Measurements from ENCODE around the gene LAP3.
"Not testable (repeated sequence)": the region's sequence is repeated elsewhere in the genome, so short reads cannot be mapped to it uniquely, and the experiment has no call there.

Gene LAP3

DNA sequence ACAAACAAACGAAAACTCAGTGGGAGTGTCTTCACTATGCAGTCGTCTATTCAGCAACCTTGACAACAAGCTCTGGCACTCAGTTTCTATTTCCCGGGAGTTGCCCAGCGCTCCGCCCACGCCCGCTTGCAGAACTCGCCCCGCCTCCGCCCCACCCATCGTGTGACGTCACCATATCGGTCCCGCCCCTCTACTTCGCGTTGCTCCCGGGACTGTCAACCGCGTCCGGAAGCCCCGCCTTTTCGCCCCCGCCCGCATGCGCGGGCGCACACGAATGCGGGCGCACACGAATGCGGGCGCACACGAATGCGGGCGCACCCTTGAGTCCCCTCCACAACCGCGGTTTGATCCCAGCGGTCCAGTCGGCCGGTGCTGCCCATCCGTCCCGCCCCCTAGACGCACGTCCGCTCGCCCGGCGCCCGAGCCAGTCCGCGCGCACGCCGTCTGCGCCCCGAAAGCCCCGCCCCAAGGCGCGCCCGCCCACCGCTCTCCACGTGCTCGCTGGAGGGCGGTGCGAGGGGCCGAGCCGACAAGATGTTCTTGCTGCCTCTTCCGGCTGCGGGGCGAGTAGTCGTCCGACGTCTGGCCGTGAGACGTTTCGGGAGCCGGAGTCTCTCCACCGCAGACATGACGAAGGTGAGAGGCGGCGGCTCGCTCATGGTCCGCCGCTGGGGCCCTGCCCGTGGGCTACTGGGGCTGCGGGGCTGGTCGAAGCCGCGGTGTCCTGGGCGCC, at the start of gene LAP3:
LAP3 (plus strand) TSS at position 267 of the 733 bp plus-strand sequence; CDS start at position 535, 268 bp downstream.
- H3K27ac ChIP-seq (ENCODE audit: low read length): no peak within 1 kb of the TSS
- DNase-seq (ENCODE audit: low read depth, low spot score): peak; percentile 68
- no CpG with 5 or more reads among the region's 91 CpGs for WGBS (ENCODE audit: insufficient coverage, insufficient read length)
- H3K9me3 ChIP-seq (ENCODE audit: control insufficient read depth, insufficient read depth, low read length): no peaks in the 10 kb centered on the region
- no peaks in the 10 kb centered on the region for H3K27me3 ChIP-seq (ENCODE audit: control insufficient read depth, insufficient read depth, low read length)
- H3K4me3 ChIP-seq (ENCODE audit: low read length): peak within 1 kb of the TSS; percentile 64; the same call in 1 of the 2 replicates
- no peaks in the 10 kb centered on the region for H3K36me3 ChIP-seq (ENCODE audit: control insufficient read depth, insufficient read depth, low read length)
- peaks cover 3% of the 10 kb centered on the region for H3K4me1 ChIP-seq (ENCODE audit: control insufficient read depth, insufficient read depth, low read length)

DNA sequence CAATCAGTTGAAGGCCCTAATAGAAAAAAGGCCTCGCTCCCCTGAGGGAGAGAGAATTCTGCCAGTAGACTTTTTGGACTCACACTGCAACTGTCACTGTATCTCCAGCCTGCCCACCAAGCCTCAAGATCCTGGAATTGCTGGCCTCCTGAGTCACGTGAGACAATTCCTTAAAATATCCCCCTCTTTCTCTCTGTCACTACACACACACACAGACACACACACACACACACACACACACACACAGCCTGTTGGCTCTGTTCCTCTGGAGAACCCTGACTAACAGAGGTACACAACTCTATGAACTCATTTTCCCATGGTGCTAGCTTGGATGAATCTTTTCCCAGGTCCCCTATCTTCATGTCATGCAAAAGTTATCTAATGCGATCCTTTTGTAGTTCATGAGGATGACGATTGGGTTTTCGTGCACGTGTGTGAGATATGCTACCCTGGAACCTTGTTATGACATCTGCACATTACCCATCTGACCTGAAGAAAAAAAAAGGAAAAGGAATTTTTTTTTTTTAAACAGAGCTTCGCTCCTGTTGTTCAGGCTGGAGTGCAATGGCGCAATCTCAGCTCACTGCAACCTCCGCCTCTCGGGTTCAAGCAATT, 48.3 kb upstream of the LAP3 start:
- no CpG with 5 or more reads among the region's 10 CpGs for WGBS (ENCODE audit: insufficient coverage, insufficient read length)

DNA sequence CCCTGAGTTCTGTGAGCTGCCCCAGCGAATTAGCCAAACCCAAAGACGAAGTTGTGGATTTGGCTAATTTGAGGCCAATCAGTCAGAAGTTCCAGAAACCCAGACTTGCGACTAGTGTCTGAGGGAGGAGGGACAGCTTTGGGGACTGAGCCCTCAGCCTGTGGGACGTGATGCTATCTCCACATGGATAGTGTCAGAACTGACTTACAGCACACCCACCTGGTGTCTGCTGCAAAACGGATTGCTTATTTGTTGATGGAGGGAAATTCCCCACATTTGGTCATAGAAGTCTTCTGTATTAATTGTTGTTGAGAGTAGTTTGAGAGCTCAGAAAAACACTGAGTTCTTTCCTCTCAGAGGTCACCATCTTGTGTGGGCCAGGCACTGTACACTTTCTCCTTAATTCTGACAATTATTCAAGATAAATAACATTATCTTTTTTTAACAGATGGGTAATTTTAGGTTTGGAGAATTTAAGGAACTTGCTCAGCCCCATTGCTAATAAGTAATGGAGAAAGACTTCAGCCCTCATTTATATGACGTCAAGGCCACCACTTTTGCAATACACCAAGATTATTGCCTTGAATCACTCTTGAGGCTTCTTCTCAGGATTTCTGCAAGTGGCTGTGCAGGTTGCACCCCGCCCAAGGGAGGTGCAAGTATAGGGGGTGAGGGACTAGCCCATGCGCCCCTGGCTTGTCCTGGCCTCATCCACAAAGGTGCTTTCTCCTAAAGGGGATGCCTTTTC, 45.3 kb upstream of the LAP3 start:
- WGBS (ENCODE audit: insufficient coverage, insufficient read length): no CpG with 5 or more reads among the region's 8 CpGs
- H3K9me3 ChIP-seq (ENCODE audit: control insufficient read depth, insufficient read depth, low read length): no peaks in the 10 kb centered on the region
- H3K27me3 ChIP-seq (ENCODE audit: control insufficient read depth, insufficient read depth, low read length): no peaks in the 10 kb centered on the region
- no peak overlapping the region for H3K4me3 ChIP-seq (ENCODE audit: low read length)
- H3K36me3 ChIP-seq (ENCODE audit: control insufficient read depth, insufficient read depth, low read length): no peaks in the 10 kb centered on the region
- no peaks in the 10 kb centered on the region for H3K4me1 ChIP-seq (ENCODE audit: control insufficient read depth, insufficient read depth, low read length)
- DNase-seq (ENCODE audit: low read depth, low spot score): no peak
- no peak overlapping the region for H3K27ac ChIP-seq (ENCODE audit: low read length)

More for the DNA sequence above, 48.3 kb upstream of the LAP3 start:
- H3K4me3 ChIP-seq (ENCODE audit: low read length): no peak overlapping the region
- no peaks in the 10 kb centered on the region for H3K27me3 ChIP-seq (ENCODE audit: control insufficient read depth, insufficient read depth, low read length)
- no peaks in the 10 kb centered on the region for H3K9me3 ChIP-seq (ENCODE audit: control insufficient read depth, insufficient read depth, low read length)
- no peaks in the 10 kb centered on the region for H3K36me3 ChIP-seq (ENCODE audit: control insufficient read depth, insufficient read depth, low read length)
- no peak overlapping the region for H3K27ac ChIP-seq (ENCODE audit: low read length)
- DNase-seq (ENCODE audit: low read depth, low spot score): no peak
- no peaks in the 10 kb centered on the region for H3K4me1 ChIP-seq (ENCODE audit: control insufficient read depth, insufficient read depth, low read length)

DNA sequence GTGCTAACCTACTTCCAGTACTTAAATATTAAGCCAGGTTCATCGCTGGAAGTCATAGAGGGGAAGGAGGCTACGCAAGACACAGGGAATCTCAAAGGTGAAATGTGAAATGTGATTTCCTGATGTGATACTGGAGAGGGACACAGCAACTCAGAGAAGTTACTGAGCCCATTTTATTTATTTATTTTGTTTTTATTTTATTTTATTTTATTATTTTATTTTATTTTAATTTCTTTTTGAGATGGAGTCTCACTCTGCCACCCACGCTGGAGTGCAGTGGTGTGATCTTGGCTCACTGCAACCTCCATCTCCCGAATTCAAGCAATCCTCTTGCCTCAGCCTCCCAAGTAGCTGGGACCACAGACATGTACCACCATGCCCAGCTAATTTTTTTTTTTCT, 42.3 kb upstream of the LAP3 start:
- H3K27me3 ChIP-seq (ENCODE audit: control insufficient read depth, insufficient read depth, low read length): no peaks in the 10 kb centered on the region
- H3K4me1 ChIP-seq (ENCODE audit: control insufficient read depth, insufficient read depth, low read length): no peaks in the 10 kb centered on the region
- no peaks in the 10 kb centered on the region for H3K36me3 ChIP-seq (ENCODE audit: control insufficient read depth, insufficient read depth, low read length)
- H3K4me3 ChIP-seq (ENCODE audit: low read length): no peak overlapping the region
- whole genome bisulfite sequencing (ENCODE audit: insufficient coverage, insufficient read length): no CpG with 5 or more reads among the region's 4 CpGs
- no peaks in the 10 kb centered on the region for H3K9me3 ChIP-seq (ENCODE audit: control insufficient read depth, insufficient read depth, low read length)
- no peak overlapping the region for H3K27ac ChIP-seq (ENCODE audit: low read length)
- no peak for DNase-seq (ENCODE audit: low read depth, low spot score)

DNA sequence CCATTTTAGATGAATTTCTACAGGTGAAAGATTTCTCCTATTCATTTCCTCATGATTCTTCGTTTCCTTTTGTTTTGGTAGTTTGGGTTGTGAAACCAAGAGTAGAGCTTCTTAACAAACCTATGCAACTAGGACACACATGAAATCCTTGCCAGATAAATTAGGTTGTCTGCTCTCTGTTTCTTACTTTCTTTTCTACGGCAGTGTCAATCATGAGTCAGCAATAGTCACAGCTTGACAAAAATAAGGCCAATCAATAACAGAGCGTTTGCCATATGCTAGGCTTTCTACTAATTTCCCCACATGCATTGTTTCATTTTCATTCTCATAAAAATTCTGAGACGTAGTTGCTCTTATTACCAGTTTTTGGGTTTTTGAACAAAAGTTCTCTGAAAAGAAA, 41.8 kb upstream of the LAP3 start:
- no peaks in the 10 kb centered on the region for H3K9me3 ChIP-seq (ENCODE audit: control insufficient read depth, insufficient read depth, low read length)
- H3K27ac ChIP-seq (ENCODE audit: low read length): no peak overlapping the region
- no peak for DNase-seq (ENCODE audit: low read depth, low spot score)
- H3K4me1 ChIP-seq (ENCODE audit: control insufficient read depth, insufficient read depth, low read length): no peaks in the 10 kb centered on the region
- H3K27me3 ChIP-seq (ENCODE audit: control insufficient read depth, insufficient read depth, low read length): no peaks in the 10 kb centered on the region
- no peaks in the 10 kb centered on the region for H3K36me3 ChIP-seq (ENCODE audit: control insufficient read depth, insufficient read depth, low read length)
- no CpG with 5 or more reads among the region's 4 CpGs for WGBS (ENCODE audit: insufficient coverage, insufficient read length)
- H3K4me3 ChIP-seq (ENCODE audit: low read length): no peak overlapping the region

DNA sequence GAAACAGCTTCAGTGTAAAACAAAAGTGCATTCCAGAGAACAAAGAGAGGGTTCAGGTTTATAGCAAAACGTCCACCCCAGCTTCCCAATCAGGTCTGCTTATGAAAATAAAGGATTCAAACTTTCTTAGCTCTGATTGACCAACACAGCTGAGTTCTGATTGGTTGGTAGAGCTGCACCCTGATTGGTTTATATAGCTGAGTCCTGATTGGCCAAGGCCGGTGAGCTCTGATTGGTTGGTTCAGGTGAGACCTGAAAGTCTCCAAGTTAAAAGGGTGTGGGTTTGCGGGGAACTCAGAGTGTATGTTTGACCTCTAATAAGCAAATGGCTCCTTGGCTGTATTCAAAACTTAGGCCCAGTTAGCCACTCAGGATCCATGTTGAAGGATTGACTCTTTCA, 41.1 kb upstream of the LAP3 start:
- H3K4me1 ChIP-seq (ENCODE audit: control insufficient read depth, insufficient read depth, low read length): no peaks in the 10 kb centered on the region
- H3K9me3 ChIP-seq (ENCODE audit: control insufficient read depth, insufficient read depth, low read length): no peaks in the 10 kb centered on the region
- WGBS (ENCODE audit: insufficient coverage, insufficient read length): no CpG with 5 or more reads among the region's 3 CpGs
- no peak overlapping the region for H3K27ac ChIP-seq (ENCODE audit: low read length)
- no peak for DNase-seq (ENCODE audit: low read depth, low spot score)
- no peaks in the 10 kb centered on the region for H3K36me3 ChIP-seq (ENCODE audit: control insufficient read depth, insufficient read depth, low read length)
- no peaks in the 10 kb centered on the region for H3K27me3 ChIP-seq (ENCODE audit: control insufficient read depth, insufficient read depth, low read length)
- H3K4me3 ChIP-seq (ENCODE audit: low read length): no peak overlapping the region

DNA sequence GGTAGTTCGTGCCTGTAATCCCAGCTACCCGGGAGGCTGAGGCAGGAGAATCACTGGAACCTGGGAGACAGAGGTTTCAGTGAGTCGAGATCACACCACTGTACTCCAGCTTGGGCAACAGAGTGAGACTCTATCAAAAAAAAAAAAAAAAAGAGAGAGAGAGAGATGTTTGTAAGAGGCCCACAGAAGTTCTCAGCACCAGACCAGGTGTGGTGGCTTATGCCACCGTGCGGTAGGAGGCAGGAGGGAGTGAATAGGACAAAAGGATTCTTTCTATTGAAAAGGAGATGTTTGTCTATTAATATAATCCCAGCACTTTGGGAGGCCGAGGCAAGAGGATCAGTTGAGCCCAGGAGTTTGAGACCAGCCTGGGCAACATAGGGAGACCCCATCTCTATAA, 39.9 kb upstream of the LAP3 start:
- not testable (repeated sequence) for H3K27ac ChIP-seq (ENCODE audit: low read length); H3K4me3 ChIP-seq (ENCODE audit: low read length); H3K4me1 ChIP-seq (ENCODE audit: control insufficient read depth, insufficient read depth, low read length); H3K9me3 ChIP-seq (ENCODE audit: control insufficient read depth, insufficient read depth, low read length); H3K27me3 ChIP-seq (ENCODE audit: control insufficient read depth, insufficient read depth, low read length); H3K36me3 ChIP-seq (ENCODE audit: control insufficient read depth, insufficient read depth, low read length); DNase-seq (ENCODE audit: low read depth, low spot score)
- no CpG with 5 or more reads among the region's 6 CpGs for WGBS (ENCODE audit: insufficient coverage, insufficient read length)

DNA sequence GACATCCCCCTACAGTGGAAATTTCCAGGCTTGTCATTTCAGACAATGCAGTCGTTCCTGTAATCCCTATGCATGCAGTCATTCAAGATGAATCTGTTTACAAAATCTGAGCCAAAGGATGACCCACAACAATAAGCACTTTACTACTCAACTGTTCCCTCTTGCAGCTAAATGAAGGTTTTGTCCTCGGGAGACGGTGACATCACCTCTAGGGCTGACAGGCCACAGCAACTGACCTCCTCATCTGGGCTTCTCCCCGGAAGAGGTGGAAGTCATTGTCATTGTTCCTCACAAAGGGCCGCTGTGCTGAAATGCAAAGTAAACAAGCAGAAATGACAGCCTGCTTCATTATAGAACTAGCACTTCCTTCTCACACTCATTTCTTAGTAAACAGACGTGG, 32.8 kb upstream of the LAP3 start:
- H3K4me3 ChIP-seq (ENCODE audit: low read length): no peak overlapping the region
- no peak for DNase-seq (ENCODE audit: low read depth, low spot score)
- no peaks in the 10 kb centered on the region for H3K27me3 ChIP-seq (ENCODE audit: control insufficient read depth, insufficient read depth, low read length)
- WGBS (ENCODE audit: insufficient coverage, insufficient read length): no CpG with 5 or more reads among the region's 6 CpGs
- peaks cover 2% of the 10 kb centered on the region; the same call in 1 of the 2 replicates for H3K4me1 ChIP-seq (ENCODE audit: control insufficient read depth, insufficient read depth, low read length)
- no peaks in the 10 kb centered on the region for H3K36me3 ChIP-seq (ENCODE audit: control insufficient read depth, insufficient read depth, low read length)
- no peak overlapping the region for H3K27ac ChIP-seq (ENCODE audit: low read length)
- no peaks in the 10 kb centered on the region for H3K9me3 ChIP-seq (ENCODE audit: control insufficient read depth, insufficient read depth, low read length)

DNA sequence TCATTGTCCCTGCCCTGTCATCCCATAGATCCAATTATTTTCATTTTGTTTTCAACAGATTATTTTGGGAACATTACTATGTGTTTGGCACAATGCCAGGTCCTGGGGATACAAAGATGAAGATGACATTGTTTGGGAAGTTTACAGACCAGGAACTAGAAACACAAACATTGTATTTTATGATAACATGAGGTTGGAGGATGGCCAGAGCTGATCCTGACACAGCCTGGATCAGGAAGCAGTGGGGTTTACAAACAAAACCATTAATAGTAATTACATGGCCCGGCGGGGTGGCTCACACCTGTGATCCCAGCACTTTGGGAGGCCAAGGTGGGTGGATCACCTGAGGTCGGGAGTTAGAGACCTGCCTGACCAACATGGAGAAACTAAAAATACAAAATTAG, 32.2 kb upstream of the LAP3 start:
- DNase-seq (ENCODE audit: low read depth, low spot score): no peak
- Histone ChIP-seq H3K36me3 (ENCODE audit: control insufficient read depth, insufficient read depth, low read length) (no peaks in the 10 kb centered on the region), H3K4me3 (ENCODE audit: low read length) (no peak overlapping the region), H3K27ac (ENCODE audit: low read length) (no peak overlapping the region), H3K4me1 (ENCODE audit: control insufficient read depth, insufficient read depth, low read length) (peaks cover 2% of the 10 kb centered on the region; the same call in 1 of the 2 replicates), H3K9me3 (ENCODE audit: control insufficient read depth, insufficient read depth, low read length) (no peaks in the 10 kb centered on the region), H3K27me3 (ENCODE audit: control insufficient read depth, insufficient read depth, low read length) (no peaks in the 10 kb centered on the region)
- no CpG with 5 or more reads among the region's 3 CpGs for WGBS (ENCODE audit: insufficient coverage, insufficient read length)

DNA sequence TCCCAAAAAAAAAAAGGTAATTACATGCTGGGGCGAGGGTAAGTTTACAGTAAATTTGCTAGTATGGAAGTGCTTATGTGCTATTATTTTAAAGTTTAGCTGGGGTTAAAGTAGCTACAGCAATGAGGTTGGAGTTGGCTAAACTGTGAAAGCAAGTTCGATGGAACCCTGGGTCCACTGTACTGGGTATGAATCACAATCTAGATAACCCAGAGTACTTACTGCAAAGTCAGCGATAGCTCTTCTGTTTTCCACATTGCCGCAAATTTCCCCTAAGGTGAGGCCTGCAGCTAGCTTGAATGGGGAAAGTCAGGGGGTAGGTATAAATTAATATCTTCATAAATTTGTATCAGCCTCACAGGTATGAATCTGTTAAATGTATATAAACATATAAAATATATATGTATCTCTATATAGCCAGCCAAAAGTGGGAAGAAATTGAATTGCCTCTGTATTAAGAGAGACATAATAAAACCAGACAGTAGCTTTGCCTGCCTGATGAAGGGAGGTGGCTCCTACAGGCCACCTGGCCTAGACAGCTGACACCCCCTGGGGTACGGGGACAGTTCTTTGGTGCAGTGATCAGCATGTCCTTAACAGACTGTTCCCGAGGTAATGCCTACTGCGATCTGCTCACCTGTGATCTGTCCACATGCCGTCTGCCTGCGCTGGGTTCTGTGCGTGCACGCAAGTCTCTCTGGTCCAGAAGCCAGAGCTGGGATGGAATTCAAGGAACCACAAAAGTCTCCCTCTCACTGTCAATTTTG, 31.4 kb upstream of the LAP3 start:
- WGBS (ENCODE audit: insufficient coverage, insufficient read length): no CpG with 5 or more reads among the region's 11 CpGs
- Histone ChIP-seq H3K36me3 (ENCODE audit: control insufficient read depth, insufficient read depth, low read length) (no peaks in the 10 kb centered on the region), H3K27me3 (ENCODE audit: control insufficient read depth, insufficient read depth, low read length) (no peaks in the 10 kb centered on the region), H3K9me3 (ENCODE audit: control insufficient read depth, insufficient read depth, low read length) (no peaks in the 10 kb centered on the region), H3K27ac (ENCODE audit: low read length) (no peak overlapping the region), H3K4me1 (ENCODE audit: control insufficient read depth, insufficient read depth, low read length) (peaks cover 2% of the 10 kb centered on the region; the same call in 1 of the 2 replicates), H3K4me3 (ENCODE audit: low read length) (no peak overlapping the region)
- DNase-seq (ENCODE audit: low read depth, low spot score): no peak

Data from iPS DF 6.9 (cell line).